ENCODE results near the gene HOATZ. TPM values are rescaled to one million over a fixed set of nuclear protein-coding genes. Genes with fewer than 3 reads are reported as not detected.

HOATZ gene
- total RNA-seq, 1 donor from 2014 or later, result not detected

DNA sequence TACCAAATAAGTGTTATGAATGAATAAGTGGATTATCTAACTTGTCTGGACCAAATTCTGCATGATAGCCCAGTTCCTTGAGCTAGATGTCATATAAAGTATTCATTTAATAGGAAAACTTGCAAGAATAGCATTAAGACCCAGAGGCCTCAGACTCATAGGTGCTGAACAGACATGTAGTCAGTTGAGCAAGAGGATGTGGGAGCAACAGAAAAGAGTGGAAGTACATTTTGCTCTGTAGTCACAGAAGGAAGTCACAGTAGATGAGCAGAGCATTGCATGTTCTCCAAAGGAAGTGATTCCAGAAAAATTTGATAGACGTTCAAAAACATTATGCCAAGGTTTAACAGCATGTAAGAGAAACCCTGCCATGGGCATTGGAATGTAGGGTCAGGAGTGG lies 9.5 kb downstream of the HOATZ start:
- H3K4me1 Mint-ChIP-seq (ENCODE audit: low read depth), result peaks cover 15% of the 10 kb centered on the region
- H3K9me3 Mint-ChIP-seq (ENCODE audit: low read depth), result no peaks in the 10 kb centered on the region
- no peaks in the 10 kb centered on the region for H3K36me3 Mint-ChIP-seq (ENCODE audit: low read depth)
- DNase-seq (ENCODE audit: low spot score), result no peak
- H3K27me3 Mint-ChIP-seq (ENCODE audit: low read depth), result no peaks in the 10 kb centered on the region
- no peak overlapping the region for H3K27ac Mint-ChIP-seq (ENCODE audit: unreplicated experiment)
- no peak overlapping the region for H3K4me3 Mint-ChIP-seq (ENCODE audit: unreplicated experiment)
- TF ChIP-seq, protein P1, sequence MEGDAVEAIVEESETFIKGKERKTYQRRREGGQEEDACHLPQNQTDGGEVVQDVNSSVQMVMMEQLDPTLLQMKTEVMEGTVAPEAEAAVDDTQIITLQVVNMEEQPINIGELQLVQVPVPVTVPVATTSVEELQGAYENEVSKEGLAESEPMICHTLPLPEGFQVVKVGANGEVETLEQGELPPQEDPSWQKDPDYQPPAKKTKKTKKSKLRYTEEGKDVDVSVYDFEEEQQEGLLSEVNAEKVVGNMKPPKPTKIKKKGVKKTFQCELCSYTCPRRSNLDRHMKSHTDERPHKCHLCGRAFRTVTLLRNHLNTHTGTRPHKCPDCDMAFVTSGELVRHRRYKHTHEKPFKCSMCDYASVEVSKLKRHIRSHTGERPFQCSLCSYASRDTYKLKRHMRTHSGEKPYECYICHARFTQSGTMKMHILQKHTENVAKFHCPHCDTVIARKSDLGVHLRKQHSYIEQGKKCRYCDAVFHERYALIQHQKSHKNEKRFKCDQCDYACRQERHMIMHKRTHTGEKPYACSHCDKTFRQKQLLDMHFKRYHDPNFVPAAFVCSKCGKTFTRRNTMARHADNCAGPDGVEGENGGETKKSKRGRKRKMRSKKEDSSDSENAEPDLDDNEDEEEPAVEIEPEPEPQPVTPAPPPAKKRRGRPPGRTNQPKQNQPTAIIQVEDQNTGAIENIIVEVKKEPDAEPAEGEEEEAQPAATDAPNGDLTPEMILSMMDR (IDR thresholded peaks at IDR 0.05), result no peak

DNA sequence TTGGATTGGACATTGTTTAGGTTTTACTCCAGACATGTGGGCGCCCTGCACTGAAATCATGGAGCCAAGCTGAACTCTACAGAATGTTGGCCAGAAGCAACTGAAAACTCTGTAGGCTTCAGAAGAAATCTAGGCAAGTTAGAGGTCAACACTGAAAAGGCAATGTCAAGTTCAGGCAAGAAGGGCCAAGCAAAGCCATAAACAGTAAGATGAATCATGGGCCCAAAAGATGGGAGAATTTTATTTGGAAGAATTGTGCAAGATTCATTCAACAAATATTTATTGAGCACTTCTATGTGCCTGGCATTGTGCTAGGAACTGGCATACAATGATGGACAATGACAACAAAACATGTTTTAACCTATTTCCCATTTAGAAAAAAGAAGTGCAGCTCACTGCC lies 10.9 kb downstream of the HOATZ start:
- Mint-ChIP-seq H3K4me3 (ENCODE audit: unreplicated experiment) (no peak overlapping the region), H3K36me3 (ENCODE audit: low read depth) (no peaks in the 10 kb centered on the region), H3K27ac (ENCODE audit: unreplicated experiment) (no peak overlapping the region), H3K4me1 (ENCODE audit: low read depth) (peaks cover 13% of the 10 kb centered on the region), H3K9me3 (ENCODE audit: low read depth) (no peaks in the 10 kb centered on the region), H3K27me3 (ENCODE audit: low read depth) (no peaks in the 10 kb centered on the region)
- DNase-seq (ENCODE audit: low spot score), result no peak
- TF ChIP-seq, protein P1 (IDR thresholded peaks at IDR 0.05), result no peak

DNA sequence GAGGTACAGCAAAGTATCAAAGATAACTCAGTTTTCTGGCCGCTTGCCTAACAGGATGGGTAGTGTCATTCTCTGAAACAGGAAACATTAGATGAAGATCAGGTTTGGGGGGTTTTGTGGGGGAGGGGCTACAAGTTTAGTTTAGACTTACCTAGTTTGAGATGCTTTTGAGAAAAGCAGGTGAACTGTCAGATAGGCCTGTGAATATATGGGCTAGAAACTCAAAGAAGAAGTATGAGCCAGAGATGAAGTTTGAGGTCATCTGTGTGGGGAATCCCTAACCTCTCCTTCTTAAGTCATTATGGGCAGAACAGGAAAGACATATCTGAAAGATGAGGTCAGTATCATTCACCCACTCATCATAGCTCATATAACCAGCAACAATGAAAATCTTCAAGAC lies 11.9 kb downstream of the HOATZ start:
- Mint-ChIP-seq H3K36me3 (ENCODE audit: low read depth) (no peaks in the 10 kb centered on the region), H3K9me3 (ENCODE audit: low read depth) (no peaks in the 10 kb centered on the region), H3K27ac (ENCODE audit: unreplicated experiment) (no peak overlapping the region), H3K4me1 (ENCODE audit: low read depth) (peaks cover 9% of the 10 kb centered on the region), H3K4me3 (ENCODE audit: unreplicated experiment) (no peak overlapping the region), H3K27me3 (ENCODE audit: low read depth) (no peaks in the 10 kb centered on the region)
- TF ChIP-seq, protein P1 (IDR thresholded peaks at IDR 0.05), result no peak
- no peak for DNase-seq (ENCODE audit: low spot score)

DNA sequence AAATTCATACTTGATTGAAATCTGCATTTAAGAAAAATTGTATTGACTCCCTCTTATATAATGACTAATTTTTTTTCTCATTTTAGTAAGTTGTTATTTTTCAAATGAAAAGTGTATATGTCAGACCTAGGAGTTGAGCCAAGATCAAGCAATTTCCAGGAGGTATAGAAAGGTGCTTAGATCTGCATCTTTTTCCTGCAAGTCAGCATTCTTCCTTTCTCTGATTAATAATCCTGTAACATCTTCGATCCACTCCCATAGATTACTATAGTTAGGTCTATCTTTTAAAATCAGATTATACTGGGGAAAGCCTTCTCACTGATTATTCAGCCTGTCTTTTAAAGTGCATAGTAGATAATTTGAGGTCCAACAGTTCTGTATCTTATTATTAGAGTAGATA lies 12.7 kb downstream of the HOATZ start:
- Mint-ChIP-seq H3K4me3 (ENCODE audit: unreplicated experiment) (no peak overlapping the region), H3K27me3 (ENCODE audit: low read depth) (no peaks in the 10 kb centered on the region), H3K9me3 (ENCODE audit: low read depth) (no peaks in the 10 kb centered on the region), H3K27ac (ENCODE audit: unreplicated experiment) (no peak overlapping the region), H3K4me1 (ENCODE audit: low read depth) (peaks cover 17% of the 10 kb centered on the region), H3K36me3 (ENCODE audit: low read depth) (no peaks in the 10 kb centered on the region)
- no peak for DNase-seq (ENCODE audit: low spot score)
- TF ChIP-seq, protein P1 (IDR thresholded peaks at IDR 0.05), result no peak

DNA sequence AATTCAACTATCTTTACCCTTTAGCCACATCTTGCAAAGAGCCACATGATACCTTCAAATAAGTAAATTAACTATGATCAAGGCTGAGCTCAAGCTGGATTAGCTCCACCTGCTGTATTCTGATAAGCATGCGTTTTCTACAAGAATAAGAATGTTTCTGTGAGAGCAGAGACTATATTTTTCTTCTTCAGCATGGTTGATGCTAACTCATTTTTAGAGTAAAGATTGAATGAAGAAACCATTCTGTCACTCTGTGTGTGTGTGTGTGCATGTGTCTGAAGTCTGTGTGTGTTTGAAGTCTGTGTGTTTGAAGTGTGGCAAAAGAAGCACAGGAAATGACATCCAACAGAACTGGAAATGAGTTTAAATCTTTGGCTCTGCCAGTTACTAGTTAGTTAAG lies 14.0 kb downstream of the HOATZ start:
- no peaks in the 10 kb centered on the region for H3K27me3 Mint-ChIP-seq (ENCODE audit: low read depth)
- H3K4me3 Mint-ChIP-seq (ENCODE audit: unreplicated experiment), result no peak overlapping the region
- H3K36me3 Mint-ChIP-seq (ENCODE audit: low read depth), result no peaks in the 10 kb centered on the region
- TF ChIP-seq, protein P1 (IDR thresholded peaks at IDR 0.05), result peak; percentile 52
- DNase-seq (ENCODE audit: low spot score), result no peak
- H3K27ac Mint-ChIP-seq (ENCODE audit: unreplicated experiment), result no peak overlapping the region
- H3K9me3 Mint-ChIP-seq (ENCODE audit: low read depth), result no peaks in the 10 kb centered on the region
- H3K4me1 Mint-ChIP-seq (ENCODE audit: low read depth), result peaks cover 17% of the 10 kb centered on the region

Data from chondrocyte (in vitro differentiated cells).